Measurements from ENCODE around the gene PIK3R6.

Gene PIK3R6

GRCh38 chr17:8862213-8863056 is 5.0 kb downstream of the PIK3R6 start:
- Histone ChIP-seq H3K4me3 (ENCODE audit: low read length in 2 of 2) (no peak overlapping the region), H2AFZ (ENCODE audit: low read length) (no peak overlapping the region), H2BK15ac (ENCODE audit: low read length) (no peak overlapping the region), H3K14ac (ENCODE audit: low read length) (no peak overlapping the region), H3K23ac (ENCODE audit: low read depth, low read length, poor library complexity) (no peak overlapping the region), H4K8ac (ENCODE audit: low read depth, low read length) (no peak overlapping the region), H3K9ac (ENCODE audit: low read depth, low read length, poor library complexity) (no peak overlapping the region), H3K79me1 (ENCODE audit: low read depth, low read length) (no peaks in the 10 kb centered on the region), H2BK12ac (ENCODE audit: low read length) (no peak overlapping the region), H3K4me2 (ENCODE audit: insufficient read depth, low read length, poor library complexity, severe bottlenecking) (no peak overlapping the region), H3K27ac (replicated peaks; ENCODE audit: low read length) (no peak overlapping the region), H4K91ac (ENCODE audit: low read depth, low read length, poor library complexity) (no peak overlapping the region), H3K27me3 (ENCODE audit: control insufficient read depth in 3 of 3, insufficient read depth in 3 of 3, low read depth in 1 of 3, low read length in 3 of 3) (peaks cover 0 to 6% (median 0%) of the 10 kb centered on the region in 3 experiments), H3K9me3 (replicated peaks in 1 of 2; ENCODE audit: control insufficient read depth in 2 of 2, insufficient read depth in 1 of 2, low read depth in 1 of 2, low read length in 2 of 2) (peaks cover 0 to 2% of the 10 kb centered on the region in 2 donors), H3K4me1 (ENCODE audit: control insufficient read depth in 2 of 2, insufficient read depth in 1 of 2, low read depth in 1 of 2, low read length in 2 of 2) (peaks cover 10 to 14% of the 10 kb centered on the region in 2 donors), H2BK120ac (ENCODE audit: low read depth, low read length) (no peak overlapping the region), H3K4ac (ENCODE audit: low read length) (no peak overlapping the region), H3K18ac (ENCODE audit: low read length) (no peak overlapping the region), H3K36me3 (replicated peaks in 1 of 2; ENCODE audit: control insufficient read depth in 2 of 2, insufficient read depth in 2 of 2, low read length in 2 of 2) (no peaks in the 10 kb centered on the region), H2AK5ac (ENCODE audit: low read depth, low read length) (no peak overlapping the region), H2BK5ac (ENCODE audit: low read length) (no peak overlapping the region)
- DNase-seq (ENCODE audit: low spot score) = no peak
- no CpG with 5 or more reads among the region's 9 CpGs for WGBS, 2 donors (ENCODE audit: extremely low coverage in 2 of 2, insufficient read length in 2 of 2, insufficient replicate concordance in 1 of 2)

GRCh38 chr17:8861495-8862181 is 5.8 kb downstream of the PIK3R6 start:
- no peak for DNase-seq (ENCODE audit: low spot score)
- H3K4me1 ChIP-seq (ENCODE audit: control insufficient read depth in 2 of 2, insufficient read depth in 1 of 2, low read depth in 1 of 2, low read length in 2 of 2) = peaks cover 14 to 16% of the 10 kb centered on the region in 2 donors

GRCh38 chr17:8859804-8860430 is 7.6 kb downstream of the PIK3R6 start:
- Histone ChIP-seq H3K18ac (ENCODE audit: low read length) (peak overlapping the region; percentile 76), H2AK5ac (ENCODE audit: low read depth, low read length) (no peak overlapping the region), H3K9me3 (replicated peaks in 1 of 2; ENCODE audit: control insufficient read depth in 2 of 2, insufficient read depth in 1 of 2, low read depth in 1 of 2, low read length in 2 of 2) (peaks cover 0 to 2% of the 10 kb centered on the region in 2 donors), H3K4me1 (ENCODE audit: control insufficient read depth in 2 of 2, insufficient read depth in 1 of 2, low read depth in 1 of 2, low read length in 2 of 2) (peaks cover 14 to 16% of the 10 kb centered on the region in 2 donors), H4K91ac (ENCODE audit: low read depth, low read length, poor library complexity) (no peak overlapping the region), H2BK120ac (ENCODE audit: low read depth, low read length) (no peak overlapping the region), H3K27ac (replicated peaks; ENCODE audit: low read length) (no peak overlapping the region), H2BK12ac (ENCODE audit: low read length) (no peak overlapping the region), H2BK15ac (ENCODE audit: low read length) (no peak overlapping the region), H3K79me1 (ENCODE audit: low read depth, low read length) (no peaks in the 10 kb centered on the region), H3K23ac (ENCODE audit: low read depth, low read length, poor library complexity) (no peak overlapping the region), H3K4me3 (ENCODE audit: low read length in 2 of 2) (no peak overlapping the region), H3K27me3 (ENCODE audit: control insufficient read depth in 3 of 3, insufficient read depth in 3 of 3, low read depth in 1 of 3, low read length in 3 of 3) (peaks cover 0 to 6% (median 0%) of the 10 kb centered on the region in 3 experiments), H3K14ac (ENCODE audit: low read length) (no peak overlapping the region), H2AFZ (ENCODE audit: low read length) (peak overlapping the region; percentile 72), H4K8ac (ENCODE audit: low read depth, low read length) (no peak overlapping the region), H3K36me3 (replicated peaks in 1 of 2; ENCODE audit: control insufficient read depth in 2 of 2, insufficient read depth in 2 of 2, low read length in 2 of 2) (no peaks in the 10 kb centered on the region), H3K4ac (ENCODE audit: low read length) (no peak overlapping the region), H3K4me2 (ENCODE audit: insufficient read depth, low read length, poor library complexity, severe bottlenecking) (no peak overlapping the region), H3K9ac (ENCODE audit: low read depth, low read length, poor library complexity) (no peak overlapping the region), H2BK5ac (ENCODE audit: low read length) (no peak overlapping the region)
- no CpG with 5 or more reads among the region's 14 CpGs for WGBS, 2 donors (ENCODE audit: extremely low coverage in 2 of 2, insufficient read length in 2 of 2, insufficient replicate concordance in 1 of 2)
- DNase-seq (ENCODE audit: low spot score) = no peak

More at GRCh38 chr17:8861495-8862181, 5.8 kb downstream of the PIK3R6 start:
- Histone ChIP-seq H3K4ac (ENCODE audit: low read length) (no peak overlapping the region), H3K4me3 (ENCODE audit: low read length in 2 of 2) (no peak overlapping the region), H3K18ac (ENCODE audit: low read length) (no peak overlapping the region), H3K27me3 (ENCODE audit: control insufficient read depth in 3 of 3, insufficient read depth in 3 of 3, low read depth in 1 of 3, low read length in 3 of 3) (peaks cover 0 to 6% (median 0%) of the 10 kb centered on the region in 3 experiments), H2AK5ac (ENCODE audit: low read depth, low read length) (no peak overlapping the region), H3K4me2 (ENCODE audit: insufficient read depth, low read length, poor library complexity, severe bottlenecking) (no peak overlapping the region), H2BK5ac (ENCODE audit: low read length) (no peak overlapping the region), H2BK15ac (ENCODE audit: low read length) (no peak overlapping the region), H2BK120ac (ENCODE audit: low read depth, low read length) (no peak overlapping the region), H2AFZ (ENCODE audit: low read length) (no peak overlapping the region), H3K79me1 (ENCODE audit: low read depth, low read length) (no peaks in the 10 kb centered on the region), H2BK12ac (ENCODE audit: low read length) (no peak overlapping the region), H4K91ac (ENCODE audit: low read depth, low read length, poor library complexity) (no peak overlapping the region), H3K9ac (ENCODE audit: low read depth, low read length, poor library complexity) (no peak overlapping the region), H3K14ac (ENCODE audit: low read length) (no peak overlapping the region), H3K9me3 (replicated peaks in 1 of 2; ENCODE audit: control insufficient read depth in 2 of 2, insufficient read depth in 1 of 2, low read depth in 1 of 2, low read length in 2 of 2) (peaks cover 0 to 2% of the 10 kb centered on the region in 2 donors), H3K36me3 (replicated peaks in 1 of 2; ENCODE audit: control insufficient read depth in 2 of 2, insufficient read depth in 2 of 2, low read length in 2 of 2) (no peaks in the 10 kb centered on the region), H3K23ac (ENCODE audit: low read depth, low read length, poor library complexity) (no peak overlapping the region), H3K27ac (replicated peaks; ENCODE audit: low read length) (no peak overlapping the region), H4K8ac (ENCODE audit: low read depth, low read length) (no peak overlapping the region)
- WGBS, 2 donors (ENCODE audit: extremely low coverage in 2 of 2, insufficient read length in 2 of 2, insufficient replicate concordance in 1 of 2) = no CpG with 5 or more reads among the region's 7 CpGs

Data from neuronal stem cell (in vitro differentiated cells).